CD4-positive, alpha-beta T cell treated with Interleukin-6 for 4 hours (primary cell): Measurements from ENCODE around the gene TBCD.

Experiments
- DNase-seq: peaks from one replicate; pipeline ENCODE4 v3.0.0-alpha.2; 2020; ENCODE audit warnings: mixed read lengths

Gene TBCD

DNA sequence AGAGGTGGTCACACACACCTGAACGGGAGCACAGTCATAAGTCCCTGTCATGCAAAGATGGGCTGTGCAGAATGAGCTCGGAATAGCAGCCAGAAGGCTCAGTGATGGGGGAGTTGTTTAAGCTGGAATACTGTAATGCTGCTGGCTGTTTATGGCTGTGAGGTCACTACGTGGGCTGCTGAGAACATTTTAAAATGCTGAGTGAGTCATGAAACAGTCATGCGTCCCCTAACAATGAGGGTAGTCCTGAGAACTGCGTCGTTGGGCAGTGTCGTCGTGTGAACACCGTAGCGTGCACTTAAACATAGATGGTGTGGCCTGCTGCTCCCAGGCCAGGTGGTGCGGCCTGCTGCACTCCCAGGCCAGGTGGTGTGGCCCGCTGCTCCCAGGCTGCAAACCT, 39.7 kb downstream of the TBCD start:
- no peak for DNase-seq

DNA sequence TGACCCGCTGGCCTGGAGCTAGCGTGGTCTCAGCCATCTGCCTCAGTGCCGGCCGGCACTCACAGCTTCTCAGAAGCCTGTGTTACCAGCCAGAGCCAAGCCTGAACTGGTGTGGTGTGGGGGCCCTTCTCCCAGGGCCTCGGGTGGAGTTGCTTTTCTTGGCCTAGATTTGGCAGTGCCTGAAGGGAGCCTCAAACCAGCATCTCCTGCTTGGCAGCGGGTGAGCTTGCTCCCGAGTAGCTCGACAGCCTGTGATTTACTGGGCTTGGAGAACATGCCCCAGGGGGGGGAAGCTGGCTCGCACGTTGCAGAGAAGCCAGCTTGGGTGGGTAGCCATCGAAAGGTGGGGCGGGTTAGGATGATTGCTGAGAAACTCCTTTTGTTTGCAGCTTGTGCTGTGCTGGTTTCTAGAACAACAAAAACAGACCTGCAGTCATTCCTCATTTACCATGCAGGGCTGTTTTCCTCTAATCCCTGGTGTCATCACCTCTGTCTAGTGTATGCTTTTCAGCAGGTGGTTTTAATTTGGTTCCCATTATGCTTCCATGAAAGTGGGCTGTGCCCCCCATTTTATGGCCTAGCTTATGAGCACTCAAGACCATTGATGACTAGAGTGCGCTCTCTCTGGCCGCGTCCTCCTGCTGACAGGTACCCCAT, 42.2 kb downstream of the TBCD start:
- DNase-seq: no peak

DNA sequence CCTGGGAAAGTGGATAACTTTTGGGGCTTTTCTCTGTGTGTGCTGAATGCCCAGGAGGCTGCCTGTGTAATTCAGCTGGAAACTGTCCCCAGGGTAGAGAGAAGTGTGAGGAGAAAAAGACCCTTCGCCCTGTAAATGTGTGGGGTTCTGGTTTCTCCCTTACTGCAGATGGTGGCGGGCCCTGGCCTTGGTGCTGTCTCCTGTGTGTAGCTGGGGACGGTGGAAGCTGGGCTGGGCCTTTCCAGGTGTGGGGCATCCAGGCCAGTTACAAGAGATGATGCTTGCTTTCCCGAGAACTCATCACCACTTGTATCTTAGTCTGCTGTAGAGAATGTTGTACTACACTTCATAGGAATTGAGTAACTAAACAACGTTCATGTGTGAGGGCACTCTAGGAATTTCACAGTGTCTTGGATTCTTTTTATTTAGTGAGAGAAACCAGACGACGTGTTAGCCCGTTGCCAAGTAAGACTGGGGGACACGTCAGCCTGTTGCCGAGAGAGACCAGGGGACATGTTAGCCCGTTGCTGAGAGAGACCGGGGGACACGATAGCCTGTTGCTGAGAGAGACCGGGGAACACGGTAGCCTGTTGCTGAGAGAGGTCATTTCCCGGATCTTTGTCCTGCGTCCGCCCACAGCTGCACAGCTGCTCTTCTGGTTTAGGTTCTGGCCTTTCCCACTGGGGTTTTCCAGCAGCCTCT, 43.1 kb downstream of the TBCD start:
- DNase-seq: no peak

DNA sequence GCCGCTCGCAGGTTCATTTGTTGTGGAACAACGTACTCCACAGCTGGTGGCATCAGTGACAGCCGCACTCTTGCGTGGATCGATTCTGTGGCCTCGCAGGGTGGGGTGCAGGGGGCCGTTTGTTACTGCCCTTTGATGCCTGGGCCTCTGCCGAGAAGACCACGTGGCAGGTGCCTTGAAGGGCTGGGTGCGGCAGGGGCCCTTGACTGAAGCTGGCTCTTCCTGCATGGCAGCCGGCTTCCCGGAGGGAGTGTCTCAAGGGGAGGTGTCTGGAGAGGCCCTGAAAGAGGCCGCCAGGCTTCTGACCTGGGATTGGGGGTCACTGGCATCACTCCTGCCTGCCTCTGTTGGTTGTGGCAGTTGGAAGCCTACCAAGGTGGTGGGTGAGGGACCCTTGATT, 43.8 kb downstream of the TBCD start:
- no peak for DNase-seq

DNA sequence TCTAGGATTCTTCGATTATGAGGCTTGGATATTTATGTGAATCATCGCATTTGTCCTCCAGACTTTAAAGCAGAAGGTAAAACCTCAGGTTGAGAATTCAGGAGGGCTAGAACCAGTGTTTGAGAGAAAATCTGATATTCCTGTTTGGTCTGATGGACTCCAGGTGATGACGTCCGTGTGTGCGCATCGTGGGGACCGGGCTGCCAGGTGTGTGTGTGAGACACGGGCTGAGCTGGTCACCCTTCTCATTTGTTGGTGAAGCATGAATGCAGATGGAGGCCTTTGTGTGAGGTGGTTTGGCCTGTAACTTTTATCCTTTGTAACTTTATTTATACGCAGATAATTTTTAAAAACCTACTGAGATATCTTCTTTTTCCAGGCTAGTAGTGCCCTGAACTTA, 45.2 kb downstream of the TBCD start:
- DNase-seq: no peak

DNA sequence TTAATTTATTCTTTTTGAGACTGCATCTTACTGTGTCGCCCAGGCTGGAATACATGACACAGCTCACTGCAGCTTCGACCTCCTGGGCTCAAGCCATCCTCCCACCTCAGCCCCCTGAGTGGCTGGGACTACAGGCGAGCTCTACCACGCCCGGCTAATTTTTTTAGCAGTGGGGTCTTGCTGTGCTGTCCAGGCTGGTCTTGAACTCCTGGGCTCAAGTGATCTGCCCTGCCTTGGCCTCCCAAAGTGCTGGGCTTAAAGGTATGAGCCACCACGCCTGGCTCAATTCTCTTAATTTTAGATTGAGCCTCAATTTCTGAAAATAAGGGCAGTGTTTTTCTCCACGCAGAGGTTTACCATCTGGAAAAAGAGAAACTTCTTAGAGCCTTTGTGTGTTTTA, 46.9 kb downstream of the TBCD start:
- no peak for DNase-seq

DNA sequence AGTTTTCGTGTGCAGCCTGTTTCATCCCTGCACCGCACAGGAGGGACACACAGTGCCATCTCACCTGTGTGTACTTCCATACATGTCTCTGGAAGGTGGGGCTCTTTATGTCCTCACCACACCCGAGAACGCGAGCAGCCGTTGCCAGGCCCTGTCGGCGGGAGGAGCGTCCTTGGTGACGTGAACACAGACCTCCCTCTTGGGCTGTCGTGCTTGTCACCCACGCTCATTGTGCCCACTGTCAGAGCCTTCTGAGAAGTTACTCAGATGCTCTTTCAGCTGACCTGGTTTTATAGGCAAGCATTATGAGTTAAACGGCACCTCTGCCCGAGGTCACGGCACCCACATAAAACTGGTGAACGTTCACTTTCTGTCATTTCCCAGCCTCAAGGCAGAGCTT, 47.7 kb downstream of the TBCD start:
- DNase-seq: no peak

DNA sequence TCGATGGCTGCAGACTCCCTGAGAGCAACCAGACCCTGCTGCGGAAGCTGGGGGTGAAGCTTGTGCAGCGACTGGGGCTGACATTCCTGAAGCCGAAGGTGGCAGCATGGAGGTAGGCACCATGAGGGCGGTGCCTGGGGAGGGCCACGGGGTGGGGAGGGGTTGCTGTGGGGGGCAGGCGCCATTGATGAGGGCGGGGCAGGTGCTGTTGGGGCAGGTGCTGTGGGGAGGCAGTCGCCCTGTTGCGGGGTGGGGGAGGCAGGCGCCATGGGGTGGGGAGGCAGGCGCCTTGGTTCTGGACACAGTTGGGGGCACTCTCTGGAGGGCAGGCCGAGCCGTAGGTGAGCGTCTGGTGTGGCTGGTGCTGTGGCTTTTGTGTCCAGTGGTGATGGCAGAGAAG, 49.0 kb downstream of the TBCD start:
- no peak for DNase-seq

DNA sequence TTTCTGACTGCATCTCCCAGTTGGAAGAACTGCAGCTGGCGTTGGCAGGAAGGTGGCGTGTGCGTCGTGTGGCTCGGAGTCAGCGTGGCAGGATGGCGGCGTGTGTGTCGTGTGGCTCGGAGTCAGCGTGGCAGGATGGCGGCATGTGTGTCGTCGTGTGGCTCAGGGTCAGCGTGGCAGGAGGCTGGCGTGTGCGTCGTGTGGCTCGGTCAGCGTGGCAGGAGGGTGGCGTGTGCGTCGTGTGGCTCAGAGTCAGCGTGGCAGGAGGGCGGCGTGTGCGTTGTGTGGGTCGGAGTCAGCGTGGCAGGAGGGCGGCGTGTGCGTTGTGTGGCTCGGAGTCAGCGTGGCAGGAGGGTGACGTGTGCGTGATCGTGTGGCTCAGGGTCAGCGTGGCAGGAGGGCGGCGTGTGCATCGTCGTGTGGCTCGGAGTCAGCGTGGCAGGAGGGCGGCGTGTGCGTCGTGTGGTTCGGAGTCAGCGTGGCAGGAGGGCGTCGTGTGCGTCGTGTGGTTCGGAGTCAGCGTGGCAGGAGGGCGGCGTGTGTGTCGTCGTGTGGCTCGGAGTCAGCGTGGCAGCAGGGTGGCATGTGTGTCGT, 49.6 kb downstream of the TBCD start:
- DNase-seq: no peak

DNA sequence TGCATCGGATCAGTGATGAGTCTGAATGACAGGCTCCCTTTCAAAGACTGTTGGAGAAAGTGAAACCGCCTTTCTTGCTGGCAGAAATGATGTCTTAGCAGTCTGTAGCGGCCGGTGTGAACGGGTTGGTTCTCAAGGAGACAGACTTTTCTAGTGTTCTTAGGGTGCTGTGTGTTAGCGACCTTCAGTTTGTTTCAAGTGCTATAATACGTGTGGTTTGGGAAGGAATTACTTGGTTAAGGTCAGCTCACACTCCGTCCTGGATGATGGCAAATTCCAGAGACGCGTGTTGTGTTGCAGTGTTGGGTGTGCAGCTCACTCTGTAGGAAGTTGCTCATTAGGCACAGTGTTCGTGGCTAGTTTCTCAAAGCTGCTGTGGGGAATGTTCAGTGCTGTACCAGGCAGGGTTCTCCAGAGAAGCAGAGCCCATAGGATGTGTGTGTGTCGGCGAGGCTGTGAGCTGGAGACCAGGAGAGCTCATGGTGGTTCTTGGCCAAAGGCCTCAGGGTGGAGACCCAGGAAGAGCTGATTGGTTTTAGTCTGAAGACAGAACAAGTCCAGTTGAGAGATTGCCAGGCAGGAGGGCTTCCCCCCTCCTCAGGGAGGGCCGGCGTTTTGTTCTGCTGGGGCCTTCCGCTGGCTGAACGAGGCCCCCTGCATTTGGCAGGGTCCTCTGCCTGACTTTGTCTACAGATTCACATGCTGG, 50.4 kb downstream of the TBCD start:
- DNase-seq: no peak

DNA sequence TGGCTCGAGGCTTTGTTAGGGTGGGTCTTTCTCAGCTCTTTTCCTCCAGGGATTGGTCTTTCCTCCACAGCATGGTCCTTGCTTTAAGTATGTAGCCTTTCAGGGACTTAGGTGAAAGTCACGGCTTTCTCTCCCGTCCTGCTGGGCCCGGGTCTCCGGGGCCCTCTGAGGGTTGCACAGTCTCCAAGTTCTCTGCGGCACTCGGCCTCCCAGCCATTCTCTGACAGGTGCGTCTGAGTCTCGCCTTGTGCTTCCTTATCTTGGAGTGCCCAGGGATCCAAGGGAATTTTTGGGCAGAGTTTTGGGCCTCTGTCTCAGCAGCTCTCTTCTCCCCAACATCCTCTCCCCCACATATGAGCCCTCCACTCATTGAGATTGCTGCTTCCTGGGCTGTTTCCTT, 51.3 kb downstream of the TBCD start:
- DNase-seq: no peak

DNA sequence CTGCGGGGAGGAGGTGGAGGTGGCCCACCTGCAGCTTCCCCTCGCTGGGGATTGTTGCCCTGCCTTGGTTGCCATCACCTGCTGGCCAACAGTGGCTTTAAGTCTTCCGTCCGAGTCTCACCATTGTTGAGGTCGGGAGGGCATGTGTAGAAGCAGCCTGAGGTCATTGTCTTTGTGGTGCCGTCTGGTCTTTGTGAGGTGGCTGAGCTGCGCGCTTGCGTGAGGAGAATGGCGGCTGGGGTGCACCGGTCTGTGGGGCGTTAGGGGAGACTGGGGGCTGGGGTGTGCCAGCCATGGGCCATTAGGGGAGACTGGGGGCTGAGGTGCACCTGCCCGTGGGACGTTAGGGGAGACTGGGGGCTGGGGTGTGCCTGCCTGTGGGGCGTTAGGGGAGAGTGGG, 51.7 kb downstream of the TBCD start:
- no peak for DNase-seq

DNA sequence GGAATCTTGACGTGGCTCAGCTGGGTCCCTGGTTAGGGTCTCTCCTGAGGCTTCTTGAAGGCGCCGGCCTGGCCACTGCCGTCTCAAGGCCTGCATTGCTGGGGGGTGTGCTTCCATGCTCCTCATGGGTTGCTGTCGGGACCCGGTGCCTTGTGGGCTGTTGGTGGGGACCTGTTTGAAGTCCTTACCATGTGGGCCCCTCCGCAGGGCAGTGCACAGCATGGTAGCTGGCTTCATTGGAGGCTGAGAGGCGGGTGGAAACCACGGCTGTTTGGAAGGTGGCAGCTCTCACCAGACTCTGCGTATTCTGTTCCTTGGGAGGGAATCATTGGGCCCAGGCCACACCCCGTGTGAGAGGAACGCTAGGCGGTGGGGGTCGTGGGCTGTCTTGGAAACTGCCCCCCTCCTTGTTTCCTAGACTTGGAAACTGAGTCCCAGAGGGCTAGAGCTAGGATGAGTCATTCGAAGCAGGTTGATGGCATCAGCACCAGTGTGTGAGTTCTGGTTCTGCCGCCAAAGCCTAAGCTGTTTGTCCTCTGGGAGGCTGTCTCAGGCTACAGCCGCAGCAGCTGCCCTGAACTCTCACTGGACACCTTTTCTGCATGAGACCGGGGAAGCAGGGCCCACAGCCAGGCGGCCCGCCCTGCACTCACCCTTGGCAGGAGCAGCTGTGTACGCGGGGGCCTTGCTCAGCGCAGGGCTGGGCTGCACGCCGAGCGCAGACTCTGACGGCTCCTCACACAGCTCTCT, 52.8 kb downstream of the TBCD start:
- no peak for DNase-seq

DNA sequence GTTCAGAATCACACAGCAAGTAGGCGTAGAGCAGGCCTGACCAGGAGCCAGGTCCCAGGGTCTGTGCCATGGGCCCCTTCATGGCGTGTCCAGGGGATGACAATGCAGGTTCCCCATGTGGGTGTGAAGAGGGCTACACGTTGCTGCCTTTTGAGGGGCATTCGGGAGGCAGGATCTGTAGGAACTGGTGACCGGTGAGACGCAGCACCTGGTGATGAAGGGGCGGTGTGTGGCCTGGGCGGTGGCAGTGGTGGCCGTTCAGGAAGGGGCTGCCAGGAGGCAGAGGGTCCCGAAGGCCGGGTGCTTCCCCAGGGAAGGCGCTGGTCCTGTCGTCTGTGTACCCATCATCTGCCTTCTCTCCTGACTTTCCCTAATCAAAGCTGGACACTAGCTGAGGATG, 53.4 kb downstream of the TBCD start:
- DNase-seq: no peak

DNA sequence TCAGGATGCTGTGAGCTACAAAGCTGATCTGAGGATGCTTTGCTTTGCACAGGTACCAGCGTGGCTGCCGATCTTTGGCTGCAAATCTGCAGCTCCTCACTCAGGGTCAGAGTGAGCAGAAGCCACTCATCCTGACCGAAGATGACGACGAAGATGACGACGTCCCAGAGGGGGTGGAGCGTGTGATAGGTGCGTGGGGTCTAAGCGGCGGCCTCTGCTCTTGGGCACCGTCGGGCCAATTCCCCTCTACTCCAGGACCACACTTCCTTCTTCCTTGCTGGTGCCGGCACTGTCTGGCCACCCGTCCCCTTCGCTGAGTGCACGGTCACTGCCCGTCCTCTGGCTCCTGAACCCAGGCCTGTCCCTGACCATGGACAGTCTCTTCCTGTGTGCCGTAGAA, 54.0 kb downstream of the TBCD start:
- DNase-seq: no peak

DNA sequence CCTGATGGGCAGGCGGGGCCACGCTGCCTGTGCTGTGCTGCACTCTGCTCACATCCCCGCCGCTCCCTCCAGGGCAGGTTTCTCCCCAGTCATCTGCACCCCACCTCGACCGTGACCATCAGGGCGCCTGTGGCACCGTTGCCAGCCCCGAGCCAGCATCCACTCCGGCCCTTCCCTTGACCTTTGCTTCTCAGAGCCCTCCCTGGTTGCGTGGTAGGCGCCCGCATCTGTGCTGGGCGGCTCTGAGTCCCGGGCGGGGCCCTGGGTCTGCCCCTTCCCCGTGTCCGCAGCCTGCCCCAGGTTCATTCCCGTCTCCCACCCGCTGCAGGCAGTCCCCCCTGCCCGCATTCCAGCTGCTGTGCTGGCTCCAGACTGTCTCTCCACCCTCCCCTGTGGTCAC, 54.8 kb downstream of the TBCD start:
- DNase-seq: no peak

DNA sequence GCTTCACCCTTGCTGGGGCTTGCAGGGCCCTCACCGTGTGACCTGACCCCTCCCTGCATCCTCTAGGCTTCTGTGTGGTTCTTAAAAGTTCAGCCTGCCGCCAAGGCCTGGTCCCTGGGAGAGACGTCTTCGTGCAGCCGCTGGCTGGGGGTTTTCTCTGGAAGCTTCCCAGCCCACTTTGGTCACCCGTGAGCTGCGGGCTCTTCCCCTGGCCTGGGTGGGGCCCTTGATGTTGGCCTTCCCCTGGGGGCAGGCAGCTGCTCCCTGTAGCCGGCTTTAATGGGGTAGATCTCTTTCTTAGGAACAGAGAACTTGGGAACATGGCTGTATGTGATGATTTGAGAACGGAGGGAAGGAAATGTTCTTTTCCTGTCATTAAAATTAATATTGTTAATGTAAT, 55.2 kb downstream of the TBCD start:
- no peak for DNase-seq

DNA sequence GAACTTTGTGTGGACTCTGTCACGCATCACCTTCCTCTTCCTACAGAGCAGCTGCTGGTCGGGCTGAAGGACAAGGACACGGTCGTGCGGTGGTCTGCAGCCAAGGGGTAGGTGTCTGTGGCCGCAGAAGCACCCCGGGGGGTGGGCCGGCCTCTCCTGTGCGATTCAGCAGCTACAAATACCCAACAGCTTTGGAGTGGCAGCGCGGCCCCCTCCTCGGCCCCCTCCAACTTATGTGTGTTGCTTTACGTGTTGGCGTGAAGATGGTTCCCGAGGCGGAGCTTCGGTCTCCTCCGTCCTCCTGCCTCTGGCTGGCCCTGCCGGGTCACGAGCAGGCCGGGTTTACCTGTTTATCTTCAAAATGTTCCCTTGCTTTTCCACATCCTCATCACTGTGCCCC, 55.7 kb downstream of the TBCD start:
- DNase-seq: no peak

DNA sequence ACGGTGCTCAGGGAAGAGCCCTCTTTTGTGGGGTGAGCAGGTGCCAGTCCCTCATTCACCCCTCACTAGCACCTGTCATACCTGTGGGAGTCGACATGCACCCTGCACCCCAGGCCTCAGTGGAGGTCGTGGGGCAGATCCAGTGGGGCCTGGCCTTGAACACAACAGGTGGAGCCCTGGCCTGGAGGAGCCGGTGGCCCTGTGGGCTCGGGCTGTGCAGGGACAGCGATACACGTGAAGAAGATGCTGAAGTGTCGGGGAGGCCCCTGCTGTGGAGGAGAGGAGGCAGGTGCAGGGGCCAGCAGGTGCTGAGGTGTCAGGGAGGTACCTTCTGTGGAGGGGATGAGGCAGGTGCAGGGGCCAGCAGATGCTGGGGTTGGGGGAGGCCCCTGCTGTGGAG, 56.1 kb downstream of the TBCD start:
- no peak for DNase-seq

DNA sequence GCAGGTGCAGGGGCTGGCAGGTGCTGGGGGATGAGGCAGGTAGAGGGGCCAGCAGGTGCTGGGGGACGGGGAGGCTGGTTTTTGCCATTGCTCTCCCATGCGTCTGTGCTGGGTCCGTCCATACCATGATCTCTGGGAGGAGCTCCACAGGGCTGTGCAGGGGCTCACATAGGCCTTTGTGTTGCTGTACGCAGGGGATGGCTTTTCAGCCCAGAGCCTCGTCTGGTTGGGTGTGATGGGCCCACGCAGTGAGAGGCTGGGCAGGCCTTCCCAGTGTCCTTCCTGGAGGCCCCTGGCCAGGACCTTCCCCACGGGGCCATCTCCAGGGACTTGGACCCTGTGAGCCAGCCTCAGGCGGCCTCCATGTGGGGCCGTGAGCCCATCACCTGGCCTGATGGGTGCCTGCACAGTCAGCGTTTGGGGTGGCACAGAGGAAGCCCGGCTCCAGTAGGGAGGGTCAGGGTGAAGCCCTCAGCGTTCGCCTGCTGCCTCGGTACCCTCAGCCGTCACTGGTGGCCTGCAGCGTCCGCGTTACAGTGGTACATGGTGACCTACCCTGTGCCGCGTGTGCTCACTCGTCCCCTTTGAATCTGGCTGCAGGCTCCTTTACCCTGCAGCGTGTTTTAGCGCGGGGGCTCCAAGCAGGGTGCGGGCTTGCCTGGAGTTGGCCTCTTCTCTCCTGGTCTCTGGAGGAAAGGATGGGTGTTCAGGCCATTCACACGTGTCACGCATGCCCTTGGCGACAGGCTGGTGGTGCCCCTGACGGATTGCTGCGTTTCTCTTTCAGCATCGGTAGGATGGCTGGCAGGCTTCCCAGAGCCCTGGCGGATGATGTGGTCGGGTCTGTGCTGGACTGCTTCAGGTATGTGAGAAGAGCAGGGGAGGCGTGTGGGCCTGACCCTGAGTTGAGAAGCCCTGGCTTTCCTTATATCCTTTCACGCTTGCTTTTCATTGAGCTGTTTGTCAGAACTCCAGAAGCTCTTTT, 57.3 kb downstream of the TBCD start:
- no peak for DNase-seq

DNA sequence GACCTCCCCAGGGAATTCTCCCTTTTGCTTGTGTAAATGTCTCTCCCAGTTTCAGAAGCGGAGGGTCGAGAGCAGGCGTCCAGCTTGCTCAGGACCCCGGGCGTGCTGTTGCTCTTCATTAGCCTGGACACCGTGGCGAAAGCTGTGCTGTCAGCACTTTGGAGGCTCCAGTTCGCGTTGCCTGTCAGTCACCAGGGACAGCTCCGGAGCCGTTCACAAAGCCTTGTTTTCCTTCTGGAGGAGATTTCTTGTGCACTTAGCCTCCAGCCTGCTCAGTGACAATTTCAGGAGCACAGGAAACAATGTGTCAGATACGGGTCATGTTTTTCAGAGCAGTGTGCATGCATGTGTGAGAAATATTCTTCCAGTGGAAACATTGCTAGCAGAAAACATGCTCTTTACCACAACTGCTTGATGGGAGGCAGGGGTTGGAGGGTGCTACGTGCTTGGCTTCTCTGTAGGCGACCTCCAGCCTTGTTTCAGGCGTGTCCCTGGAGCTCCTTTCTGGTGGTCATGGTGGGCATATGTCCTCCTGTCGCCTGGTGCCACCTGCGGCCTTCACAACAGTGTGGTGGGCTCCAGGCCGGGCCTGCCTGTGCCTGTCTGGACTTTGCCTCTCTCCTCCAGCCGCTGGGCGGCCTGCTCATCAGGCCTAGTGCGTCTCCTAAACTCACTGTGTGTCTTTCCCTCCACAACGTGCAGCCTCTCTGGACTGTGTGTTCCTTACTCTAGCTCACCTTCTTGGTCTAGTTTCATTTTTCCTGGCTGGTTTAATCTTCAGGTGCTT, 59.0 kb downstream of the TBCD start:
- no peak for DNase-seq
